ENCODE measurements around the gene SLIT1. TPM values are rescaled to one million over a fixed set of nuclear protein-coding genes. Genes with fewer than 3 reads are reported as not detected.
A peak's percentile ranks its signal among the peaks of the same experiment; 100 is the strongest.

The SLIT1 gene
- total and polyA plus RNA-seq, 4 experiments from 2014 or later, result 0.05 to 0.32 (median 0.28) TPM; not detected in 1

GRCh38 chr10:97215619-97216260 lies 30.0 kb upstream of the SLIT1 start:
- Mint-ChIP-seq H3K36me3 (peaks cover 0 to 4% of the 10 kb centered on the region in 2 donors), H3K4me3 (no peak overlapping the region), H3K9me3 (no peaks in the 10 kb centered on the region), H3K27ac (no peak overlapping the region), H3K4me1 (peaks cover 6 to 10% (median 7%) of the 10 kb centered on the region in 4 donors), H3K27me3 (no peaks in the 10 kb centered on the region)
- ChIA-PET CTCF (ENCODE audit: partially characterized antibody) (interaction anchor here (3.7 to 24.1 kb wide), 2 partner anchors 15 to 143 kb away, joined by 25 to 422 read pairs; no protein-coding TSS in a partner anchor), POLR2A (ENCODE audit: partially characterized antibody) (no interaction called here)
- intact Hi-C loops (cut with micrococcal nuclease), result no loop called here
- H3K4me3 ChIP-seq (ENCODE audit: low read length in 2 of 2), result no peak overlapping the region
- H3K27me3 ChIP-seq (ENCODE audit: insufficient read depth, low read length), result no peaks in the 10 kb centered on the region
- no peak overlapping the region for H3K27ac ChIP-seq (ENCODE audit: low read depth, low read length)
- DNase-seq, result no peak
- H3K4me1 ChIP-seq (ENCODE audit: insufficient read depth, low read length), result no peaks in the 10 kb centered on the region
- no peaks in the 10 kb centered on the region for H3K9me3 ChIP-seq (ENCODE audit: control insufficient read depth in 1 of 2, low read length in 2 of 2)
- H3K36me3 ChIP-seq (ENCODE audit: insufficient read depth, low read length), result no peaks in the 10 kb centered on the region

- POLR2A ChIA-PET (ENCODE audit: partially characterized antibody), result no interaction called here
- H3K27ac Mint-ChIP-seq, result no peak overlapping the region
Measured at GRCh38 chr10:97213431-97213830, 27.7 kb upstream of the SLIT1 start.

GRCh38 chr10:97211229-97211628 lies 25.5 kb upstream of the SLIT1 start:
- H3K4me3 ChIP-seq (ENCODE audit: low read length in 2 of 2), result no peak overlapping the region
- no peak overlapping the region for H3K27ac ChIP-seq (ENCODE audit: low read depth, low read length)
- intact Hi-C loops (cut with micrococcal nuclease), result no loop called here
- ChIA-PET POLR2A (ENCODE audit: partially characterized antibody) (interaction anchor here (1.2 kb wide), 1 partner anchor 138 kb away, joined by 8 read pairs; no protein-coding TSS in a partner anchor), CTCF (ENCODE audit: partially characterized antibody) (interaction anchor here (1.0 to 24.1 kb wide), 27 partner anchors 4 to 815 kb away, joined by 3 to 422 read pairs (median 5); no protein-coding TSS in a partner anchor)
- H3K4me1 Mint-ChIP-seq, result no peaks in the 10 kb centered on the region
- no peak overlapping the region for H3K27ac Mint-ChIP-seq
- H3K27me3 Mint-ChIP-seq, result no peaks in the 10 kb centered on the region
- no peaks in the 10 kb centered on the region for H3K27me3 ChIP-seq (ENCODE audit: insufficient read depth, low read length)
- peak in 1 of 5 donors; percentile 30 for DNase-seq
- H3K9me3 ChIP-seq (ENCODE audit: control insufficient read depth in 1 of 2, low read length in 2 of 2), result no peaks in the 10 kb centered on the region
- no peaks in the 10 kb centered on the region for H3K4me1 ChIP-seq (ENCODE audit: insufficient read depth, low read length)
- H3K36me3 ChIP-seq (ENCODE audit: insufficient read depth, low read length), result no peaks in the 10 kb centered on the region
- H3K36me3 Mint-ChIP-seq, result no peaks in the 10 kb centered on the region
- H3K9me3 Mint-ChIP-seq, result peaks cover 0 to 2% (median 0%) of the 10 kb centered on the region in 8 donors
- H3K4me3 Mint-ChIP-seq, result no peak overlapping the region

More at GRCh38 chr10:97213431-97213830, 27.7 kb upstream of the SLIT1 start:
- no peaks in the 10 kb centered on the region for H3K27me3 Mint-ChIP-seq
- CTCF ChIA-PET (ENCODE audit: partially characterized antibody), result interaction anchor here (14.1 to 24.1 kb wide), 2 partner anchors 12 to 136 kb away, joined by 417 to 422 read pairs; no protein-coding TSS in a partner anchor
- H3K36me3 Mint-ChIP-seq, result no peaks in the 10 kb centered on the region
- intact Hi-C loops (cut with micrococcal nuclease), result no loop called here
- H3K4me3 Mint-ChIP-seq, result no peak overlapping the region
- Histone ChIP-seq H3K27ac (ENCODE audit: low read depth, low read length) (no peak overlapping the region), H3K9me3 (ENCODE audit: control insufficient read depth in 1 of 2, low read length in 2 of 2) (no peaks in the 10 kb centered on the region), H3K4me1 (ENCODE audit: insufficient read depth, low read length) (no peaks in the 10 kb centered on the region), H3K27me3 (ENCODE audit: insufficient read depth, low read length) (no peaks in the 10 kb centered on the region), H3K4me3 (ENCODE audit: low read length in 2 of 2) (no peak overlapping the region), H3K36me3 (ENCODE audit: insufficient read depth, low read length) (no peaks in the 10 kb centered on the region)
- peaks cover 0 to 2% (median 0%) of the 10 kb centered on the region in 8 donors for H3K9me3 Mint-ChIP-seq
- DNase-seq, result no peak
- H3K4me1 Mint-ChIP-seq, result peaks cover 3 to 7% (median 5%) of the 10 kb centered on the region in 4 donors

GRCh38 chr10:97210543-97210960 lies 24.8 kb upstream of the SLIT1 start:
- H3K9me3 ChIP-seq (ENCODE audit: control insufficient read depth in 1 of 2, low read length in 2 of 2), result no peaks in the 10 kb centered on the region
- Mint-ChIP-seq H3K27me3 (peaks cover 0 to 1% of the 10 kb centered on the region in 2 donors), H3K36me3 (no peaks in the 10 kb centered on the region), H3K4me1 (no peaks in the 10 kb centered on the region), H3K4me3 (no peak overlapping the region), H3K27ac (no peak overlapping the region), H3K9me3 (peaks cover 0 to 2% (median 0%) of the 10 kb centered on the region in 8 donors)
- no peaks in the 10 kb centered on the region for H3K36me3 ChIP-seq (ENCODE audit: insufficient read depth, low read length)
- ChIA-PET CTCF (ENCODE audit: partially characterized antibody) (interaction anchor here (0.7 to 24.1 kb wide), 39 partner anchors 5 to 815 kb away, joined by 3 to 422 read pairs (median 4); no protein-coding TSS in a partner anchor), POLR2A (ENCODE audit: partially characterized antibody) (interaction anchor here (1.2 kb wide), 1 partner anchor 138 kb away, joined by 8 read pairs; no protein-coding TSS in a partner anchor)
- DNase-seq, result peak; percentile 50 to 64 (median 57)
- H3K4me1 ChIP-seq (ENCODE audit: insufficient read depth, low read length), result no peaks in the 10 kb centered on the region
- no peak overlapping the region for H3K27ac ChIP-seq (ENCODE audit: low read depth, low read length)
- H3K27me3 ChIP-seq (ENCODE audit: insufficient read depth, low read length), result no peaks in the 10 kb centered on the region
- no peak overlapping the region for H3K4me3 ChIP-seq (ENCODE audit: low read length in 2 of 2)
- intact Hi-C loops (cut with micrococcal nuclease), result loop anchor here (1.0 kb wide), 2 partner anchors 137 to 173 kb away; no protein-coding TSS in a partner anchor

GRCh38 chr10:97207756-97208346 lies 22.1 kb upstream of the SLIT1 start:
- Histone ChIP-seq H3K36me3 (ENCODE audit: insufficient read depth, low read length) (no peaks in the 10 kb centered on the region), H3K9me3 (ENCODE audit: control insufficient read depth in 1 of 2, low read length in 2 of 2) (no peaks in the 10 kb centered on the region), H3K4me3 (ENCODE audit: low read length in 2 of 2) (no peak overlapping the region), H3K4me1 (ENCODE audit: insufficient read depth, low read length) (no peaks in the 10 kb centered on the region), H3K27me3 (ENCODE audit: insufficient read depth, low read length) (no peaks in the 10 kb centered on the region), H3K27ac (ENCODE audit: low read depth, low read length) (no peak overlapping the region)
- POLR2A ChIA-PET (ENCODE audit: partially characterized antibody), result no interaction called here
- peaks cover 0 to 1% of the 10 kb centered on the region in 2 donors for H3K27me3 Mint-ChIP-seq
- peaks cover 0 to 2% (median 0%) of the 10 kb centered on the region in 8 donors for H3K9me3 Mint-ChIP-seq
- intact Hi-C loops (cut with micrococcal nuclease), result no loop called here
- H3K4me3 Mint-ChIP-seq, result no peak overlapping the region
- no peak overlapping the region for H3K27ac Mint-ChIP-seq
- no peak for DNase-seq
- no peaks in the 10 kb centered on the region for H3K36me3 Mint-ChIP-seq
- CTCF ChIA-PET (ENCODE audit: partially characterized antibody), result interaction anchor here (6.5 to 24.1 kb wide), 4 partner anchors 7 to 171 kb away, joined by 86 to 422 read pairs (median 420); no protein-coding TSS in a partner anchor
- no peaks in the 10 kb centered on the region for H3K4me1 Mint-ChIP-seq

GRCh38 chr10:97207131-97207530 lies 21.4 kb upstream of the SLIT1 start:
- H3K4me1 Mint-ChIP-seq, result no peaks in the 10 kb centered on the region
- ChIA-PET CTCF (ENCODE audit: partially characterized antibody) (interaction anchor here (0.5 to 24.1 kb wide), 5 partner anchors 6 to 188 kb away, joined by 3 to 422 read pairs (median 417); no protein-coding TSS in a partner anchor), POLR2A (ENCODE audit: partially characterized antibody) (no interaction called here)
- Histone ChIP-seq H3K27ac (ENCODE audit: low read depth, low read length) (no peak overlapping the region), H3K4me3 (ENCODE audit: low read length in 2 of 2) (no peak overlapping the region), H3K27me3 (ENCODE audit: insufficient read depth, low read length) (no peaks in the 10 kb centered on the region), H3K36me3 (ENCODE audit: insufficient read depth, low read length) (no peaks in the 10 kb centered on the region), H3K4me1 (ENCODE audit: insufficient read depth, low read length) (no peaks in the 10 kb centered on the region), H3K9me3 (ENCODE audit: control insufficient read depth in 1 of 2, low read length in 2 of 2) (no peaks in the 10 kb centered on the region)
- intact Hi-C loops (cut with micrococcal nuclease), result no loop called here
- no peak overlapping the region for H3K4me3 Mint-ChIP-seq
- H3K27me3 Mint-ChIP-seq, result peaks cover 0 to 1% of the 10 kb centered on the region in 2 donors
- H3K27ac Mint-ChIP-seq, result no peak overlapping the region
- DNase-seq, result no peak
- peaks cover 0 to 4% (median 0%) of the 10 kb centered on the region in 8 donors for H3K9me3 Mint-ChIP-seq
- no peaks in the 10 kb centered on the region for H3K36me3 Mint-ChIP-seq

Data from CD4-positive, alpha-beta memory T cell (primary cell).